ENCODE data around the gene DUS1L.
A peak's percentile ranks its signal among the peaks of the same experiment; 100 is the strongest.

DUS1L gene

DNA sequence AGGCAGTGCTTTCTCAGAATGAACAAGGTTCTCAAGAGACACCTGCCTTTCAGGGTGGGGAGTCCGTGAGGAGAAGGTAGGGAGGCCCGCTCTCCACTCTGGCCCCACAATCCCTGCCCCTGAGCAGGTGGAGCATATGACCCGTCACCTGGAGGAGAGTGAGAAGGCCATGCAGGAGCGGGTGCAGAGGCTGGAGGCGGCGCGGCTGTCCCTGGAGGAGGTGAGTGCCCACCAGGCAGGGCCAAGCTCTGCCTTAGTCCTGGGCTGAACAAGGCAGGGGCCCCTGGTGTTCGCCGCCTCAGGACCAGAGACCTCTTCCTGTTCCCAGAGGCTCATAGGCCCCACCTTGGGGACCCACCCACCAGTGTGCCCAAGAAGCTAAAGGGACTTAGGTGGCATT, 36.6 kb downstream of the DUS1L start:
- DNase-seq = no peak

DNA sequence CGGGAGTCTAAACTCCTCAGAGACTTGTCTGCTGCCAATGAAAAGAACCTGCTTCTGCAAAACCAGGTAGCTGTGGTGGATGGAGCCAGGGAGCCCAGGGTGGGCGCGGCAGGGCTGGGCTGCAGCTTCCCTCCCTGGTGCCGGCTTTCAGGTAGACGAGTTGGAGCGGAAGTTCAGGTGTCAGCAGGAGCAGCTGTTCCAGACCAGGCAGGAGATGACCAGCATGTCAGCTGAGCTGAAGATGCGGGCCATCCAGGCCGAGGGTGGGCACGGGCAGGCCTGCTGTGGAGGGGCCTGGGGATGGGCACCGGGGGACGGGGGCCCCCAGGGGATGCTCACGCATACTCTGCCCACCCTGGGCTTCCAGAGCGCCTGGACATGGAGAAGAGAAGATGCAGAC, 37.4 kb downstream of the DUS1L start:
- DNase-seq = no peak

DNA sequence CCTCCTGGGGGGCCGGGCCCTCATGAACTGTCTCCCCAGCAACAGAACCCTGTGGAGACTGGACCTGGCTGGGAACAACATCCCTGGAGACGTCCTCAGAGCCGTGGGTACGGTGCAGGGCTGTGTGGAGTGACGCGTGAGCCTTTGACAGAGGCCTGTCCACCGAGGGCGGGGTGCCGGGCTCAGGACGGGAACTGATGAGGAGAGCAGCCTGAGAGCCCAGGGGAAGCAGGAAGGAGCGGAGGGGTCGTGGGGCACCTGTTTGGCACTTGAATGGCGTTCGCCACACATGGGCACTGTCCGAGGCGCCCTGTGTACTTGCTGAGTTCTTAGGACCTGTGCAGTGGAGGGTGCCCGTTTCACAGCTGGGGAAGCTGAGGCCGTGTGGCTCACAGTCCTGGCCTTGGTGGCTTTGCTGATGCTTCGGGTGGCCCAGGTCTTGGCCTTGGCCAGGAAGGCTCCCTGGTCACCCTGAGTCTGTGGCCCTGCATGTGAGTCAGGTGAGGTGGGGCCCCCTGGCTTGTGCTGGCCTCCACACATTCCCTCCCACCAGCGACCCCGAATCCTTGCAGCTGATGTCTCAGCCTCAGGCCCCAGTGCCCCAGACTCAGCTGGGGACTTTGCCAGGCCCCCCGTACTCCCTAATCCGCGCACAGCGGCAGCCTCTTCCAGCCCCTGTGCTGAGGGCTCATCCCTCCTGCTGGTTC, 40.0 kb downstream of the DUS1L start:
- no peak for DNase-seq

- DNase-seq = no peak
Observed at GRCh38 chr17:82024859-82025258, 40.7 kb downstream of the DUS1L start.

DNA sequence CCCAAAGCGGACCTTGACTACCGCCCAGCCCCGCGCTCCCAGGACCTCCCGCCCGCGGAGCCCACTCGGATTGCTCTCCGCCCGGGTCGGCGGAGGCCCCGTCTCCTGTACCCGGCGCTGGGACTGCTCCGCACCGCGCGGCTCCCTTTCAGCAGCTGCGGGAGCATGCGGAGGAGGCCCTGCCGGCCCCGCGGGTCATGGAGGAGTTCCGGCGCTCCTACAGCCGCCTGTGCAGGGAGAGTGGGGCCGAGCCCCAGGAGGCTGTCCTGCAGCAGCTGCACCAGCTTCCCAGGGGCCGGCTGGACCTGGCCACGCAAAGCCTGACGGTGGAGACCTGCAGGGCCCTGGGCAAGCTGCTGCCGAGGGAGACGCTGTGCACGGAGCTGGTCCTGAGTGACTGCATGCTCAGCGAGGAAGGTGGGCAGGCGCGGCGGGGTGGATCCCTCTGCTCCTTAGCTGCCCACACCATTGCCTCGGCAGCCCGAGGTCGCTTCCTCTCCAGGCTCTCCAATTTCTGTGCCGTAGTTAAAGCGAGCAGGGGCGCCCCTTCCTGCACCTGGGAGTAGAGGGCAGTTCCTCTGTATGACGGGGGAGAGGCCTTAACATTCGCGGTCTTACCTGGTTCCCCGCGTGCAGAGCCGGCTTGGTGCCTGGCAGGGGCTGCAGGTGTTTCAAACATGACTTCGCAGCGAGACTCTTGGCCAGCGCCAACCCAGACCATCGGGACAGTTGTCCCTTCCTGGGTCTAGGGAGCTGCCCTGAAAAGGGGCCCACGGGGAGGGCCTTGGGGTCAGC, 42.0 kb downstream of the DUS1L start:
- no peak for DNase-seq

- DNase-seq = peak; percentile 84 to 100 (median 99)
Observed at GRCh38 chr17:82022981-82023446, 42.6 kb downstream of the DUS1L start, which contains the start of gene LRRC45. LRRC45 (plus strand) TSS chr17:82023305; CDS start chr17:82023644, 339 bp downstream.

DNA sequence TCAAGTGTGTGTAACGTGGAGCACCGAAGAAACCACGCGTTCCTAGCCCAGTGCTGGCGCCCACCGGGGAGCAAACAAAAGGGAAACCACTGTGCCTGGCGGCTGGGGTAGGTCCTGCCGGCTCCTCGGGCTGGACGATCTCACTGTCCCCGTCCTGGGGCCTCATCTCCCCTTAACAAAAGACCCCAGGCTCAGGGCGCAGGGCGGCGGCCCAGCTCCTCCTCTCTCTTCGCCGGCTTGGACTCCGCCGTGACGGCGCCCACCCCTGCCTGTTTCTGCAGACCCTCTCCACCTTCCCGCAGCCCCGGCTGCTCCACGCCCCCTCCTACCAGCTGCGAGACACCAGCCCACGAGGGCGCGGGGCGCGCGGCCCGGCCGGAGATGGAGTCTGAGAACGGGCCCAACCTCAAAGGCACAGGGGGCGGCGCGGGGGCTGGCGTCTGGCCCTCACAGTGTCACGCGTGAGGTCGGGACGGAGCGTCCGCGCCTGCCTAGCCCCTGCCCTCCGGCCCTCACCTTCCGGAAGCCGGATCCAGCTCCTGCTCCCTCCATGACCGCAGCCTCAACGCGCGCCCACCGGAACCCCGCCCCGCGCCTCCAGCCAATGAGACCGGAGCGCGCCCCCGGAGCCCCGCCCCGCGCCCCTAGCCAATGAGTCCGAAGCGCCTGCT, 43.2 kb downstream of the DUS1L start, which contains the start of gene CENPX:
Gene CENPX (minus strand): TSS at position 569 of the 671 bp plus-strand sequence. CDS start 17 bp downstream, at position 552.
- no peak for DNase-seq

DNA sequence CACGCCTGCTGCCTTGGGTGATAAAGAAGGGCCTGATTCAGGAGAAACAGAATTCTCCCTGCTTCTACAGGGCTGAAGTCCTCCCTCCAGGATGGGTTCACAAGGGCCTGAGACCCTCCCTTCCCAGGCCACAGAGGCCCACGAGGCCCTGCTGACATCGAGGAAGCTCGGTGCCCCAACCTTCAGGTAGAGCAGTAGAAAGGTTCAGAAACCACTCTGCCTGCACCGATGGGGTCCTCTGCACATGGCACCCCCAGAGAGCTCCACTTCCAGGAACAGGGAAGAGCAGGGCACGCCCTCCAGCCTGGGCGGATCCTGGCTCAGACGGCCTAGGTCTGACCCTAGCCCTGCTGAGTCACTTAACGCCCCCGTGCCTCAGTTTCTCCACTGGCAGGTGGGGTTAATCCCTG, 43.7 kb downstream of the DUS1L start:
- DNase-seq = no peak

DNA sequence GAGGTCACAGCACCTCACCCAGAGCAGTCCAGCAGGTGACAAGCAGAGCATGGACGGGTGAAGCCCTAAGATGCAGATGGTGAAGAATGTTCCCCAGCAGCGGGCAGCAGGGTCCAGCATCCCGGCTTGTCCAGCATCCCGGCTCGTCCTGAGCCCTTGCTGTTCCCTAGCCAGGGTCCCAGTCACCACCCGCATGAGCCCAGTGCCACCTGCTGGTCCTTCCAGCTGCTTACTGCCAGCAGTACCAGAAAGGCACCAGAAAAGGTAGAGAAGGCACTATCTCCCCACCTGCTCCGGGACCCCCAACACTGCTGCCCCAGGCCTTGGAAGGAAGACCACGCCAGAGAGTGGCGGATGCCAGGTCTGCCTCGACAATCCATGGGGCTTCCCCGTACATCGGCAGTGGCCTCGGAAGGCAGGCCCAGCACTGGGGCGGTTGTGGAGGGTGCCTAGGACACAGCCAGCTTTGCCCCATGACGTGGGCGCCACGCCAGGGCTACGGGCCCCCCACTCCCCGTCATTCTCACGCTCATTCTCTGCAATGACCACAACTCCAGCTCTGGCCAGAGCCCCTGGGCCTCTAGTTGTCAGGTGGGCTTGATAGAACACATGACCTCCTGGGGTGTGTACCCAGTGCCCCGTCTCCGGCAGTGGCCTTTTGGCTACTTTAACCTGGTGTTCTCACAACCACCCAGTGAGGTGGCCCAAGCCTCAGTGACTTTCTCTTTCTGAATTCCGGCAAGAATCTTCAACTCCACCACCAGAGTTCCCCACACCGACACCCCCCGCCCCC, 44.3 kb downstream of the DUS1L start:
- peak in 45 of 51 donors; percentile 15 to 87 (median 54) for DNase-seq

DNA sequence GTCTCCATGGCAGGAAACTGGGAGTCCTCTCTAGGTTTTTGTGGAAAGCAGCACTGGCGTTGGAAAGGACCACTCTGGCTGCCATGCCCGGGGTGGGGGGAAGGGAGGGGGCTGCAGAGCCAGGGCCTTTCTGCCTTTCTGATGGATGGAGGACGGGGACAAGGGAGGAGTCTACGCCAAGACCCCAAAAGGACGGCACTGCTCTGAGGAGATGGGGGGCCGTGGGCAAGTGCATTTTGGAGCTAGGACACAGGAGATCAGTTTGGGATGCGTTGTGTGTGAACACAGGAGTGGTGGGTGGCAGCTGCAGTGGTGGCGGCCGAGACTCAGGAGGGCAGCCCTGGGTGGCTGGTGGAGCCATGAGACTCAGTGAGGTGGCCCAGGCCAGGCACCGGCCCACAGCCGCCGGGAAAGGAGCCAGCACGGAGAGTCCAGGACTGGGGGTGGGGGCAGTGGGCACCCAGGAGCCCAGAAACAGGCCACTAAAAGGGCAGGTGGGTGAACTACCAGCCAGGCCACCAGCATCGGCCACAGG, 45.0 kb downstream of the DUS1L start:
- DNase-seq = peak in 1 of 51 donors; percentile 26

DNA sequence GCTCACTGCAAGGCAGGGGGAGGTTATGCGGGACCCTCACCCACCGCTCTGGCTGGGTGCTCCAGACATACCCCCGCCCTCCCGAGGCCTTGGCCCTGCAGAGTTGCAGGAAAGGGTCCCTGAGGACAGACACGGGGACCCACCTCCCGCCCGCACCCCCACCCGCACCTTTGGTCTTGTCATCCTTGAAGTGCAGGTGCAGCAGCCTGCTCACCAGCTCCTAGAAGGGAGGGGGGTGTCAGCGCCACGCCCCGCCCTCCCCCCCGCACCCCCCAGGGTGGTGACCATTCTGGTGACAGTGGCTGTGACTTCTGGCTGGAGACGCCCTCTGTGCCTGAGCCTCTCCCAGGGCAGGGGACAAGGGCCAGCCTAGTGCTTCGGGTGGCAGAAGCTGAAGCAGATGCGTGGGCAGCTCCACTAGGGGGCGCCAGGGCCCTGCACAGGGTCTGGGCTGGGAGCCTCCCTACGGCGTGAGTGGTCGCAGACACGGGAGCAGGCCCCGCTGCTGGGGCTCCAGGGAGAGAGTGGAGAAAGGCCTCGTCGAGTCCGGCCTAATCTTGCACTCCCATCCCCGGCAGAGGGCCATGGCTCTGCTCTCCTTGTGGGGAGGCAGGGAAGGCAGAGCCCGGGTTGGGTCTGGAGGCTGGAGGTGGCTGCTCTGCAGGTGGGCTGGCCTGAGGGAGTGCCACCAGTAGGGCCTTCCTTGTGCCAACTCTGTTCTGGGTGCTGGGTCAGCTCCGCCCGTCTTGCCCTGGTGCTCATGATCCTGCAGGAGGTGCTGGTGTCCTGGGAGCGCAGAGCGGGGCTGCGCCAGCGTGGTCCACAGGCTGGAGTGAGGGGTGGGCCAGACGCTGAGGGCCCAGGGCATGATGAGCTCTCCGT, 45.7 kb downstream of the DUS1L start:
- DNase-seq = peak in 11 of 51 donors; percentile 8 to 54 (median 25)

DNA sequence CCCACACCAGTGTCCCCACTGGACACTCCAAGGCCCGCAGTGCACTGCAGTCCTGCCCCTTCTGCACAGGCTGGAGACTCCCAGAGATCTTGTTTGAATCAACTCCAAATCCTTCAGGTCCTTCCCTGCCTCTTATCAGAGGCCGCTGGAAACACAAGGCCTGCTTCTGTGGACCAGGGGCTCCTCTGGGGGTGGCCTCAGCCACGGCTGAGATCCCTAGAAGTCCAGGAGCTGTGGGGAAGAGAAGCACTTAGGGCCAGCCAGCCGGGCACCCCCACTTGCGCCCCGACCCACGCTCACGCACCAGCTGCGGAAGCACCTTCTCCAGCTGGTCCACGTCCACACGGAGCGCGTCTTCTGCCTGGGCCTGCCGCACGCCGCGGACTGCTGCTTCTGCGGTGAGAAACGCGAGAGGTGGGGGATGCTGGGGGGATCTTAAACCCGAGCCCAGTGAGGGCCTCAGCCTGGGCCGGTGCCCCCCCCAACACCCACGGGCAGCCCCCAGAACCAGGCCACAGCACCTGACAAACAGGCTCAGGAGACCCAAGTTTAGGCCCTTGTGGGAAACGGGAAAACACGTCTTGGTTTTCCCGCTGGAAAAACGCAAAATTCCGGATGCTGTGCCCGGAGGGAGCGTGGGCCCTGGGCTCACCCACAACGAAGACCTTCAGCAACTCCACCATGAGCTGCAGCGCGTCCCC, 46.5 kb downstream of the DUS1L start:
- DNase-seq = no peak

GRCh38 chr17:82018152-82018988, 47.2 kb downstream of the DUS1L start:
- DNase-seq = no peak

DNA sequence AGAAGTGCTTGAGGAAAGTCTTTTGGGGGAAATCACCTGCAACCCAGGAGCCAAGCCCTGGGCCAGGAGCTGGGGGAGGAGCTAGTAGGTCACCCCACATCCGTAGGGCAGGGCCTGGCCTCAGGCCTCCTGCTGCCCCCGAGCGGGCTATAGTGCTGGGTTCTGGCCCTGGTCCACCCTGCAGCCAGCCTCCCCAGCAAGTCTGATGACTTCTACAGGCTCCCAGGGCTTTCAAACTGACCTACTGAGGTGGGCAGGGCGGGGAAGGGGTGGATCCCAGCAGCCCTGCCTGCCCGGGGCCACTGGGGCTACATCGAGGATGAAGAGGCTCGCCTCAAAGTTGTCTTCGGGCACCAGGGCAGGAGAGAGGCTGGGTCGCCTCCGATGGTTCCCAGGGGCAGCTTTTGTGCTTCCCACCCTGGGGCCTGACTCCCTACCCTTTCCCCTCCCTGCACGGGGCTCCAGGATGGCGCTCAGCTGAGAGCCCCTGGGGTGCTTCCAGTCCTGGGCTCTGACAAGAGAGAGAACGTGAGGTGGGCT, 47.9 kb downstream of the DUS1L start:
- DNase-seq = no peak

GRCh38 chr17:82016875-82017459, 48.6 kb downstream of the DUS1L start:
- no peak for DNase-seq

DNA sequence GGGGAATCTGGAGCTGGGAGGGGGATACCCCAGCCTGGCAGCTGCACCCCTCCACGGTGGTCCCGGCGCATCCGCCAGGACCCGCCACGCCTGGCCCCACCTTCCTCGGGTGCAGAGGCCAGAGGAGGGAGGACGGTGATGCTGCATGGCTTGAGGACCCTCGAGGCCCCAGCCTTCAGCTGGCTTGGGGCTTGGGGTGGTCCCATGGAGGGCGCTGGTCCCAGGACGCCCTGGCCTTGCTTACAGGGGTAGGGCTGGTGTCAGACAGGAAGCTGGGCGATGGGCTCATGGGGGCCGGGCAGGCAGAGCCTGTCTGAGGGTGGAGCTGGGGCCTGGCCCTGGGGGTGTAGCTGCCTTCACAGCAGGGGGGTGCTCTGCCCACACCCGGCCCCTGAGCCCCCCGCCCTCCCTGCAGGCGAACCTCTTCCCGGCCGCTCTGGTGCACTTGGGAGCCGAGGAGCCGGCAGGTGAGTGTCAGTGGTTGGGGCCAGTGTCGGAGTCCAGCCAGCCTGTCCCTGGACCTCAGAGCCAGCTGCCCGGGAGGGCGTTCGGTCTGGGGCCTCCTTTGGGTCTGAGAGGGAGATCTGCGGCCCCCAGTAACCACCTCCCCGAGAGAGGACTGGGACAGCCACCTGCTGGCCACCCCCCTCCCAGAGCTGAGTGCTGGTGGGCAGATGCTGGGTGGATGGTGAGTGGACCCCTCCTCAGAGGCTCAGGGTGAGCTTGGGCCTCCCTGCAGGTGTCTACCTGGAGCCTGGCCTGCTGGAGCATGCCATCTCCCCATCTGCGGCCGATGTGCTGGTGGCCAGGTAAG, 49.3 kb downstream of the DUS1L start:
- no peak for DNase-seq
